Measurements from ENCODE around the gene LRRC47. TPM values are rescaled to one million over a fixed set of nuclear protein-coding genes. Genes with fewer than 3 reads are reported as not detected.

Gene LRRC47
- polyA plus RNA-seq, 5 donors = 45.8 to 60.0 (median 54.2) TPM

DNA sequence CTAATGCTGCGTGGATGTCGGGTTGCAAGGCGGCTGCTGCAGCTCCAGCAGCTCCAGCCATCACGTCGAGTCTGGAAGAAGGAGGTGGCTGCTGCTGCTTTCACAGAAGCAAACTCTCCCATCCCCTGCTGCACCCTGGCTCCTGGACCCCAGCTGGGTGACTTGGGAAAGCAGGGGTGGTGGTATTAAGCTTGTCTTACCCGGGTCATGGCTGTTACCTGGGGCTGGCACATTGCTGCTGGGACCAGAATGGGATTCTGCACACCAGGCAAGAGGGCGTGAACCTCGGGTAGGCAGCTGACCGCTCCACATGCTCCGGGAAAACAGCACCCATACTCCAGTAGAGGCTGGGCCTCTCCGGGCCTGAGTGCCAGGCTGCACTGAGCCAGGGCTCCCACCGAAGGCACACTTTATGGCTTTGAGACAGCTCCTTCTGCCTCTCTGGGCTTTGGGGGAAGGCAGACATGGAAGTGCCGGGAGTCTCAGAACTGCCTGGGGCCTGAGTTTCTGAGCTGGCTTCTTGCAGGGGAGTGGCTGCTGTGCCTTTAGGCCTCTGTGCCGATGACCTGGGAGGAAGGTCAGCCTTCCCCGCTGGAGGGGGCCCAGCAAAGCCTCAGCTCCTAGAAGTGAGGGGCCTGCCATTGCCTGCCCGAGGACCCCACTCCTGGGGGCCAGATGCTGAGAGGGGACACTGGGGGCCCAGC is 22.6 kb downstream of the LRRC47 start:
- no peak for DNase-seq

- no peak for DNase-seq
Measured at GRCh38 chr1:3772715-3773571, 23.4 kb downstream of the LRRC47 start, which contains the start of gene SMIM1. Gene SMIM1, plus strand, starts transcription at chr1:3772749. Its CDS starts 2,625 bp downstream, at chr1:3775374.

- DNase-seq = peak; percentile 78 to 82
Measured at GRCh38 chr1:3772027-3772714, 24.1 kb downstream of the LRRC47 start.

DNA sequence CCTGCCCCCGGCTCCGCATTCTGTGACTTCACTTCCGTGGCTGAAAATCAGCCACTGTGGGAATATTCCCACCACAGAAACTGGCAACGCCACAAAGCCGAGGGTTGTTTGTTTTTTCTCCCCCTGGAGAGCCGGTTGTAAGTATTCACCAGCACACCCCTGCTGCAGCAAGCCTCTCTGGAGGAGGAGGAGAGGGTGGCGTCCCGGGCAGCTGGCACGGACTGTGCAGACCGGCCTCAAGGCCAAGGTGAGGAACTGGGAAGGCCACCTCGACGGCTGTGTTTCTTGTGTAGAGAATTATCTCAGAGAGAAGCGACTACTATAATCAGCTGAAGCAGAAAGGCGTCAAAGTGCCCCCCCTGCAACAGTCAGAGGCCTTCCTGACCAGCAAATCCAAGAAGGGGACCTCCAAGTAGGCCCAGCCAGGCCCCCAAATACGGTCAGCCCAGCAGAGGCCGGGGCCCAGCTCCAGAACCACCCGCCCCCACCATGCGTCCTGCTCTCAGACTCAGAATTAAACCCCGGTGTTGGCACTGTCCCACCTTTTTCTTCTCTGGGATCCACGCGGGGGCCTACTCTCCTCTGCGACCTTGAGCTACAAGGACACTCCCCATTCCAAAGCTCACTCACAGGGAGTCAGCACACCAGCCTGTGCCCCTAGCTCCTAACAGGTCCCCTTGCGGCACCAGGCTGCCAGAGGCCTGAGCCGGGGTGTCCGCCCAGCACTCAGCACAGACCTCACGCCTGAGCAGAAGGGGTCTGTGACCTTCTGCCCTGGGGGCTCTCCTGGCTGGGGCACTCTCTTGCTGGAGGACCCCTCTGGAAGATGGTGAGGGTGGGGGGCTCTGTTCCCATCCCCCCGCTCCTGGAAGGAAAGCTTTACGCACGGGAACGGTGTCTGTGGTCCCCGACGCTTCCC is 24.9 kb downstream of the LRRC47 start:
- DNase-seq = no peak

DNA sequence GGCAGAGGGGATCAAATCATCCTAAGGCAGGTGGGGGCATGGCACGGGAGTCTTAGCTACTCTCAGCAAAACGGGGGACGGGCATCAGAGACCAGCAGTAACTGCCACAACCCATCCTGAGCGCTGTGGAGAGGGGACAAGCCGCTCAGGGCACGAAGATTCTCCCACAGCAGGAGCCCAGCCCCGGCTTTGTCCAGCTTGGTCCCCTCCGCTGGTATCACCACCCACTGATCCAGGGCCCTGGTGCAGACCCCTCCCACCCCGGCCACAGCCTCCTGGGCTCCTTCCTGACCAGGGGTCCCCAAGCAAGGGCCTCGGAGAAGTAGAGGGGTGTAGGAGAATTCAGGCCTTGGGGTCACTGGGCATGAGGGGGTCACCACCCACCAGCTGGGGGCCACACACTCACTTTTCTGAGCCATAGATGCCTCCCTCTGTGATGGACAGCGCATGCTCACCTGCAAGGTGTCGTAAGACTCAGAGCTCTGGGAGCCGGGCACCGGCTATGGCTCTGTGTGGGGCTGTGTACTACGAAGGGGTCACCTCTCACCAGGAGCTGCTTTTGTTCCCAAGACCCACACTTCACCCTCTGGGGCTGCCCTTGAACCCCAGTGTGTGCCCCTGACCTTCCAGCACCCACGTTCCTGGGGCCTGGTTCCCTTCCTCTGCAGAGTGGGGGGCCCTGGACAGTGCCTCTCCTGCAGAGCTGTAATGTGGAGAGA is 26.1 kb downstream of the LRRC47 start:
- DNase-seq = no peak

DNA sequence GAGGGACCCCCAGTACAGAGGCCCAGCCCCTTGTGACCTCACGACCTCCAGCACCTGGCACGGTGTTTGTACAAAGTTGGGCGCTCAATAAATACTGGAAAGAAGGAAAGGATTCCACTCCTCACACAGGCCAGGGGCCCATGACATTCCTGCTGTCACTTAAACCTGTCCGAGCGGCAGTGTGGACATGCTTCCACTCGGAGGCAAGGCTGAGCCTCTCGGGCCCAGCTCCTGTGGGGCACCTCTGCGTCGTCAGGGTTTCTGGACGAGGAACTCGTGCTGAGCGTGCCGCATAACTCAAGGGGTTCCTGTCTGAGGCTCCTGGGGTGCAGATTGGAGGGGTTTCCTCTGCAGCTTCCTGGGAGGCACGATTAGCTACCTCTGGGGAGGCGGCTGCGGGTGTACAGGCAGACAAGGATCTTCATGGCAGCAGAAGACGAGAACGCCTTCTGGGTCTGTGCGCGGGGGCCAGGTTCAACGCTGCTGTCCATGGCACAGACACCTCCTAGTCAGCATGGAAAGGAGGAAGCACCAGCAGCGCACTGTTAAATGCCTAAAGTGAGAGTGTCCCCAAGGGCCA is 27.4 kb downstream of the LRRC47 start:
- DNase-seq = no peak

DNA sequence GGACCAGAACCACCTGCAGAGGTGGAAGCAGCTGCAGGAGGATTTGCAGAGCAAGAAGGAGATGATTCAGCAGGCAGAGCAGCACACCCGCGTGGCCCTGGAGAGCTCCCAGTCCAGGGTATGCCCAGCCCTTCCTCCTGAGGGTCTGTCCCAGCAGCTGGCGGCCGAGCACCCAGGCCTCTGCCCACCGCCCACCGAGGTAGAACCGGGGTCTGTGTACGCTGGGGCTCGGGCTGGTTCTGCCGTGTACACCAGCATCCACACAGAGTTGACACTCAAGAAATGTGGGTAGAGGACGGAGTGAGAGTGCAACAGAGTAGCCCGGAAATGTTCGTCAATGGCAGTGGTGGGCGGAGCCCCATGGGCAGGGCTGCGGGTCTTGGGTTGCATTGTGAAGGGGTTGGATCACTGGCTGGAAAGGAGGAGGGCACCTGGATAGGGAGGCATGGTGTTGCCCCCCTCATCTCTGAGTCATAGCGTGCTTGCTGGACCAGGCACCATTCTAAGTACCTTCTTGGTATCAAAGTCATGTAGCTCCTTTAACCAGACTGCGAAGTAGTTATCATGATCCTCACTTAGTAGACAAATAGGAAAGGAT is 28.9 kb downstream of the LRRC47 start:
- DNase-seq = no peak

GRCh38 chr1:3763351-3764125 is 32.8 kb downstream of the LRRC47 start:
- DNase-seq = no peak

DNA sequence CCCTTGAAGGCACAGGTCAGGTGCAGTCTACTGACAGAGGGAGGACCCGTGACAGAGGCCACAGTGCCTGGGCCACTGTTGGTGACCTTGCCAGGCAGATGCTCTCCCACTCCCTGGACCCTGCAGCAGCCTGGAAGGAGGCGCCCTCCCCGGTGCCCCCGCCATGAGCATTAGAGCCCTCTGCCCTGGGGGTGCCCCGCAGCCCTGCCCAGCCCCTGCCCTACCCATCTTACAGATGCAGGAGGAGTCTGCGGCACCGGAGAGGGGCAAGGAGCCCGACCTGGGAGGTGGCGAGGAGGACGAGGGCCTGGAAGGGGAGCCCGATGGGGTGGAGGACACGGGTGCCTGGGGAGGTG is 33.4 kb downstream of the LRRC47 start:
- DNase-seq = no peak

- DNase-seq = no peak
Measured at GRCh38 chr1:3762151-3762872, 34.0 kb downstream of the LRRC47 start.

DNA sequence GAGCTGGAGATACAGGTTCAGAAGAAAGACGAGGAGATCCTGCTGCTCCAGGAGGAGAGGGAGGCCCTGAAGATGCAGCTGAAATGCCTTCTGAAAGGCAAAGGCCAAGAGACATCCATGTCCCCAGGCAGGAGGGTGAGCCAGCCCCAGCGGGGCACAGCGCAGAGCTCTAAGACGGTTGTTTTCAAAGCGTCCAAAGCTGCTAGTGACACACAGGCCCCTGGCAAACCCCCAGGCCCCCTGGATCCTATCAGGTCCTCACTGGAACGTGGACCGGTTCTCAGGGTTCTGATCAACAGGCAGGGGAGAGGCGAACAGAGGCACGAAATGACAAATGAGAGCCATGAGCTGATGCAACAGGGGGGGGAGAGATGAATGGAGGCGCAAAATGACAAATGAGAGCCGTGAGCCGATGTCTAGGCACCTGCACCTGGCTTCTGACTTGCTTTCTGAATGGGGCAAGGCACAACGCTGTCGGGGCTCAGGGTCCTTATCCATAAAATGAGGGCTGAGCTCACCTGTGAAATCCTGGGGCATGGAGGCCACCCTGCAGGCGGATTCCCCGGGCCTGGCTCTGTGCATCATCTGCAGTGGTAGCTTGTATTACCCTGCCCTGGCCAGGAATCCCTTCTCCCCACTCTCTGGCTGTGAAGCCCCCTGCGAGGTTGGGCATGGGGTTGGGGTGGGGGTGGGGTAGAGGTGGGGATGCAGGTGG is 34.8 kb downstream of the LRRC47 start:
- no peak for DNase-seq

DNA sequence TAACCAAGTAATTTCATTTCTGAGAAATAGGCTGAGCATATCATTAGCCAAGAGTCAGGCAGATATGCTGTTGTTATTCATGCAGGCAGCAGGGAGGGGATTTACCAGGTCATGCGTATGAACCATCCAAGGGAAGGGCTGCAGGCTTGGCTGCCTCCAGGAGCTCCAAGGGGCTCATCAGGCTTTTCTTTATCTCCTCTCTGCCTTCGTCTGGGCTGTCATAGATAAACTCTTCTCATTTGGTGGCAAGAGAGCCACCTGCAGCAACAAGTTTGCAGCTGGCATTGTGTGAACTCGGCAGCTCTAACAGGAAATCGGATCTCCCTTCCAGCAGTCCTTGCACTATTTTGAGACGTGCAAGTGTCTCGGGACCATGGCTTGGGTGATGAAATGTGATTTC is 36.5 kb downstream of the LRRC47 start:
- DNase-seq = no peak

DNA sequence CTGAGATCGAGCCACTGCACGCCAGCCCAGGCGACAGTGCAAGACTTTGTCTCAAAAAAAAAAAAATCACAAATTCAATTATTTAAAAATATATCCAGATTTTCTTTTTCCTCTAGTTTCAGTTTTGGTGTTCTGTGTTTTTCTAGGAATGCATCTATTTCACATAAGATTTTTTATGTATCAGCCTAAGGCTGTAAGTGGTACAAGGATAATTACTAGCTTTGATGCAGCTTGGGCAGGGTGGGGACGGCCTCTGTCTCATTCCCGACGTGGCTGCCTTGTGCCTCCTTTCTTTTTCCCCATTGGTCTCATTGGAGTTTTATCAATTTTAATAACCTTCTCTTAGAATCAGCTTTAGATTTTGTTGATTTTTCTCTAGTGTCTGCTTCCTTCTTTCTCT is 37.1 kb downstream of the LRRC47 start:
- no peak for DNase-seq

DNA sequence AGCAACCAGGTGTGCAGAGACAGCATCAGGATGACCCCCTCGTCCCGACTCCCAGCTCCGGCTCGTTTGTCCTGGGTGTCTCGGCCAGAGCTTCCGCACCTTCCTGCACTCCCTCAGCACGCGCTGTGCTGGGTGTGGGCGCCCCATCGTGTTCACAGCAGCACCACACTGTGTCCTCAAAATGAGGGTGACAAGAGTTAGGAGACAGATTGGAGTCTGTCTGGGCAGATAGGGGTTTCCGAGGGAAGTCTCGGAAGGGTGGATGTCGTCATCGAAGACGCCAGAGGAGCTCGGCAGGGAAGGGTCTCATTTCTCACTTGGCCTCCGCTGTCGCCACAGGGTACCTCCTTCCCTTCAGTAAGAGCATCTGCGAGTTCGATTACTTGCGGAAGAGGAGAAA is 39.9 kb downstream of the LRRC47 start:
- DNase-seq = no peak

- no peak for DNase-seq
Measured at GRCh38 chr1:3753656-3754454, 42.4 kb downstream of the LRRC47 start.

DNA sequence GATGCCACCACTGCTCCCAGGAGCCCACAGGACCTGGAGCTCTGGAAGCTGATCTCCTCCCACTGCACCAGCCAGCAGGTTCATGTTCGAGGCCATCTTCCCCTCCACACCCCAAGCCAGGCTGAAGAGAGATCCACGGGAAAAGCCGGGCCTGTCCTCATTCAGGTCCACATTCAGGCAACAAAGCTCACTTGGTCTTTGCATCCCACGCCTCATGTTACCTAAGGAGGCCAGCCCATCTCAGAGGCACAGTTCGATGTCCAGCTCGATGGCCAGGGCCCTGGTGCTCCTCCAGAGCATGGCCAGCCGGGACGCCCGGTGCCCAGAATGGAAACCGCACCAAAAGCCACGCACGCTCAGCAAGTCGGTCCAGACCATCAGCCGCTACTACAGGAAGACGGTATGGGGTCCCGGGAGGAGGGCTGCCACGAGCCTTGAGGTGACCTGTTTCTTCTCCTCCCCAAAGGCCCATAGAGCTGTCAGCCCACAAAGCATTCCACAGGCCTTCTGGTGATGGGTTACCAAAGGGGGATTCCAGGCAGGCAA is 43.8 kb downstream of the LRRC47 start, which contains the start of gene CCDC27:
TSS of gene CCDC27 (plus strand) at position 51 of the 546 bp plus-strand sequence. CDS start at position 83, 32 bp downstream.
- no peak for DNase-seq

Measured in right lung (tissue), 5 donors.